PC-9 (cell line): Measurements from ENCODE around the gene ARHGEF7.
"Not testable (repeated sequence)": the region's sequence is repeated elsewhere in the genome, so short reads cannot be mapped to it uniquely, and the experiment has no call there.

ENCODE experiments used
- CTCF ChIP-seq: fragments of 200-600 bp; sonication (generic); conservative IDR thresholded peaks from 2 replicates; pipeline ENCODE4 v1.6.1; 2017; ENCODE audit warnings: mixed run types, antibody characterized with exemption, mild to moderate bottlenecking, moderate library complexity
- EZH2 ChIP-seq: fragments of 200-600 bp; sonication (generic); IDR thresholded peaks from 2 replicates; pipeline ENCODE4 v1.8.0; 2017; ENCODE audit warnings: antibody characterized with exemption, low read depth

GRCh38 chr13:111189516-111189915 is 74.4 kb downstream of the ARHGEF7 start:
- TF ChIP-seq CTCF, EZH2: not testable (repeated sequence)
